Adrenal gland (tissue), 5 donors: ENCODE results near the gene CEP131.

Experiments
- POLR2A ChIP-seq, 2 donors: fragments of 450-650 bp; IDR thresholded peaks; one replicate each; pipeline ENCODE4 v1.6.1; 2017; ENCODE audit warnings: antibody characterized with exemption in 2 of 2, mild to moderate bottlenecking in 2 of 2, moderate library complexity in 1 of 2
- TF ChIP-seq, protein P1 (sequence below), 6 experiments: fragments of 450-650 bp in 4 of 6; fragments of 200-600 bp in 2 of 6; sonication (generic) in 1 of 6; IDR thresholded peaks; 1 replicate in 5 of 6; 2 replicates in 1 of 6; pipeline versions ENCODE4 v1.5.1 to v1.8.0; 2016 to 2021; ENCODE audit warnings: antibody characterized with exemption in 6 of 6, mild to moderate bottlenecking in 2 of 6, moderate library complexity in 1 of 6
- donor health status: DM: no; HTN: no; CAD: no.

DNA sequence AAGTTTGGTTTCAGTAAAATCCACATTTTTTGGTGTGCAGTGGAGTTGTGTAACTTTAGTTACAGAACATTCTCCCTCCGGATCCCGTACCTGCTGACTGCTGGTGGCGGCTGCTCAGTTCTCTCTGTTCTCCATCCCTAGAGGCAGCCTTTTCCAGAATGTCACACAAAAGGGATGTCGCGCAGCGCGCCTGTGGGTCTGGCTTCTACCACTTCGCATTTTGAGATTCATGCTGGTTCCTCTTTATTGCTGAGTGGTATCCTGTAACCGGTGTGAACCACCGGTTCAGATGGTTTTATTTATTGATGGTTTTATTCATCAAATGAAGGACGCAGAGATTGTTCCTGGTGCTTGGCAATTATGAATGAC lies 981 bp upstream of the CEP131 start:
- TF ChIP-seq, protein P1, sequence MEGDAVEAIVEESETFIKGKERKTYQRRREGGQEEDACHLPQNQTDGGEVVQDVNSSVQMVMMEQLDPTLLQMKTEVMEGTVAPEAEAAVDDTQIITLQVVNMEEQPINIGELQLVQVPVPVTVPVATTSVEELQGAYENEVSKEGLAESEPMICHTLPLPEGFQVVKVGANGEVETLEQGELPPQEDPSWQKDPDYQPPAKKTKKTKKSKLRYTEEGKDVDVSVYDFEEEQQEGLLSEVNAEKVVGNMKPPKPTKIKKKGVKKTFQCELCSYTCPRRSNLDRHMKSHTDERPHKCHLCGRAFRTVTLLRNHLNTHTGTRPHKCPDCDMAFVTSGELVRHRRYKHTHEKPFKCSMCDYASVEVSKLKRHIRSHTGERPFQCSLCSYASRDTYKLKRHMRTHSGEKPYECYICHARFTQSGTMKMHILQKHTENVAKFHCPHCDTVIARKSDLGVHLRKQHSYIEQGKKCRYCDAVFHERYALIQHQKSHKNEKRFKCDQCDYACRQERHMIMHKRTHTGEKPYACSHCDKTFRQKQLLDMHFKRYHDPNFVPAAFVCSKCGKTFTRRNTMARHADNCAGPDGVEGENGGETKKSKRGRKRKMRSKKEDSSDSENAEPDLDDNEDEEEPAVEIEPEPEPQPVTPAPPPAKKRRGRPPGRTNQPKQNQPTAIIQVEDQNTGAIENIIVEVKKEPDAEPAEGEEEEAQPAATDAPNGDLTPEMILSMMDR (IDR thresholded peaks at IDR 0.05) = no peak
- no peak for TF ChIP-seq POLR2A (IDR thresholded peaks at IDR 0.05)
